Myocyte (in vitro differentiated cells): Measurements from ENCODE around the gene FAM162A. TPM values are rescaled to one million over a fixed set of nuclear protein-coding genes. Genes with fewer than 3 reads are reported as not detected.
"Not testable (repeated sequence)": the region's sequence is repeated elsewhere in the genome, so short reads cannot be mapped to it uniquely, and the experiment has no call there.

Experiments
- DNase-seq: peaks from one replicate; pipeline ENCODE4 v3.0.0-alpha.2; 2012; ENCODE audit warnings: low read depth
- polyA plus RNA-seq: library from polyadenylated mRNA; unstranded; fragments of >200 nt; gene quantifications from one replicate; pipeline ENCODE4 v1.2.1, GENCODE V29; 2012; ENCODE audit warnings: missing spikeins
- total RNA-seq: library from RNA; depleted of rRNA; stranded (reverse); fragments of >200 nt; gene quantifications from 2 replicates; pipeline ENCODE4 v1.2.3, GENCODE V29; 2014

FAM162A gene
- 20.5 and 25.8 TPM in 2 replicates for total RNA-seq
- 64.6 TPM for polyA plus RNA-seq

- DNase-seq: peak; percentile 95
Observed at GRCh38 chr3:122383771-122384697, at the start of gene FAM162A. Gene FAM162A, plus strand, starts transcription at chr3:122384182. Its CDS starts 84 bp downstream, at chr3:122384266.

GRCh38 chr3:122342803-122343202 is 41.2 kb upstream of the FAM162A start:
- DNase-seq: no peak

GRCh38 chr3:122343654-122344053 is 40.3 kb upstream of the FAM162A start:
- DNase-seq: no peak

- no peak for DNase-seq
Observed at GRCh38 chr3:122349171-122349570, 34.8 kb upstream of the FAM162A start.

GRCh38 chr3:122350814-122351418 is 33.1 kb upstream of the FAM162A start:
- no peak for DNase-seq

GRCh38 chr3:122351612-122352011 is 32.4 kb upstream of the FAM162A start:
- DNase-seq: no peak

- peak; percentile 57 for DNase-seq
Observed at GRCh38 chr3:122353215-122353614, 30.8 kb upstream of the FAM162A start.

- DNase-seq: peak; percentile 52
Observed at GRCh38 chr3:122353893-122354401, 30.0 kb upstream of the FAM162A start.

GRCh38 chr3:122355612-122356011 is 28.4 kb upstream of the FAM162A start:
- no peak for DNase-seq

- DNase-seq: peak; percentile 37
Observed at GRCh38 chr3:122356402-122356801, 27.6 kb upstream of the FAM162A start.

GRCh38 chr3:122357828-122358702 is 25.9 kb upstream of the FAM162A start:
- no peak for DNase-seq

GRCh38 chr3:122358703-122359032 is 25.3 kb upstream of the FAM162A start:
- DNase-seq: no peak

- no peak for DNase-seq
Observed at GRCh38 chr3:122362026-122362425, 22.0 kb upstream of the FAM162A start.

- DNase-seq: no peak
Observed at GRCh38 chr3:122364490-122364889, 19.5 kb upstream of the FAM162A start.

GRCh38 chr3:122365073-122365472 is 18.9 kb upstream of the FAM162A start:
- DNase-seq: no peak

GRCh38 chr3:122365582-122366378 is 18.2 kb upstream of the FAM162A start:
- DNase-seq: not testable (repeated sequence)

GRCh38 chr3:122366379-122366749 is 17.6 kb upstream of the FAM162A start:
- DNase-seq: no peak

- DNase-seq: no peak
Observed at GRCh38 chr3:122374034-122374433, 9.9 kb upstream of the FAM162A start.

GRCh38 chr3:122377975-122378374 is 6.0 kb upstream of the FAM162A start:
- DNase-seq: no peak

- peak; percentile 93 for DNase-seq
Observed at GRCh38 chr3:122382888-122383666, 905 bp upstream of the FAM162A start, which contains the start of gene MIX23. Gene MIX23, minus strand, starts transcription at chr3:122383231. Its CDS starts 7 bp downstream, at chr3:122383224.
